ENCODE measurements around the gene TMEM89.

- no peak for TF ChIP-seq CTCF (IDR thresholded peaks at IDR 0.05)
- no peak for TF ChIP-seq POLR2A (IDR thresholded peaks at IDR 0.05)
These were observed 3.2 kb upstream of the TMEM89 start for GRCh38 chr3:48624767-48625166.
